PC-3 (cell line): Measurements from ENCODE around the gene ZNF638. TPM values are rescaled to one million over a fixed set of nuclear protein-coding genes. Genes with fewer than 3 reads are reported as not detected.

Experiments
- ATAC-seq: fragments of 200-7000 bp; cut with Tn5 transposase; 2 replicates; pipeline ENCODE4 v1.9.1; 2020; ENCODE audit warnings: mild to moderate bottlenecking, moderate library complexity
- BruUV-seq: library from RNA; stranded (reverse); fragments of 400-500 nt; replicated peaks from 2 replicates; lab custom pipeline; 2021; lab: Mats Ljungman, UMichigan
- CTCF ChIA-PET: fragments of 300-600 bp; sonication (Branson Sonifier 250); formaldehyde crosslinking; loops from one replicate; lab custom pipeline; 2022; ENCODE audit warnings: antibody characterized with exemption; lab: Charles Lee
- POLR2A ChIA-PET: fragments of 300-600 bp; sonication (Branson Sonifier 250); formaldehyde crosslinking; loops from one replicate; lab custom pipeline; 2022; ENCODE audit warnings: antibody characterized with exemption; ENCODE audit not compliant: unreplicated experiment; lab: Charles Lee
- DNase-seq: peaks from one replicate; pipeline ENCODE4 v3.0.0-alpha.2; 2015
- H2AFZ ChIP-seq: fragments of 300-600 bp; sonication (generic); 2 replicates; pipeline ENCODE4 v1.6.0; 2016; ENCODE audit warnings: antibody characterized with exemption, low read length
- H3F3A ChIP-seq: fragments of 300-600 bp; sonication (generic); one replicate; pipeline ENCODE4 v1.6.0; 2017; ENCODE audit warnings: antibody characterized with exemption, low read length, control low read depth, mild to moderate bottlenecking; ENCODE audit not compliant: unreplicated experiment
- H3K27ac ChIP-seq: fragments of 300-600 bp; sonication (generic); 2 replicates; pipeline ENCODE4 v1.5.1; 2016; ENCODE audit warnings: mild to moderate bottlenecking, low read length
- H3K27me3 ChIP-seq: fragments of 300-600 bp; sonication (generic); 2 replicates; pipeline ENCODE4 v1.6.1; 2016; ENCODE audit warnings: low read length, mixed read lengths
- H3K36me3 ChIP-seq: fragments of 300-600 bp; sonication (generic); 2 replicates; pipeline ENCODE4 v1.6.1; 2016; ENCODE audit warnings: low read depth, mixed run types, low read length, mixed read lengths
- H3K4me1 ChIP-seq: fragments of 300-600 bp; sonication (generic); 2 replicates; pipeline ENCODE4 v1.5.1; 2016; ENCODE audit warnings: low read length; ENCODE audit not compliant: insufficient read depth
- H3K4me2 ChIP-seq: fragments of 300-600 bp; sonication (generic); 2 replicates; pipeline ENCODE4 v1.6.0; 2016; ENCODE audit warnings: low read length
- H3K4me3 ChIP-seq: fragments of 300-600 bp; sonication (generic); 2 replicates; pipeline ENCODE4 v1.5.1; 2016; ENCODE audit warnings: mild to moderate bottlenecking, low read length, mixed read lengths
- H3K79me2 ChIP-seq: fragments of 300-600 bp; sonication (generic); 2 replicates; pipeline ENCODE4 v1.6.1; 2017; ENCODE audit warnings: low read length, mixed read lengths
- H3K9ac ChIP-seq: fragments of 300-600 bp; sonication (generic); 2 replicates; pipeline ENCODE4 v1.6.0; 2016; ENCODE audit warnings: mild to moderate bottlenecking, low read length
- H3K9me2 ChIP-seq: fragments of 300-600 bp; sonication (generic); replicated peaks from 2 replicates; pipeline ENCODE4 v1.6.1; 2016; ENCODE audit warnings: mixed run types, low read length, mixed read lengths
- H3K9me3 ChIP-seq: fragments of 300-600 bp; sonication (generic); 2 replicates; pipeline ENCODE4 v1.6.1; 2016; ENCODE audit warnings: low read length, mixed read lengths
- H4K20me1 ChIP-seq: fragments of 300-600 bp; sonication (generic); 2 replicates; pipeline ENCODE4 v1.6.1; 2016; ENCODE audit warnings: low read length, mixed read lengths
- EZH2 ChIP-seq: fragments of 300-600 bp; sonication (generic); IDR thresholded peaks from one replicate; pipeline ENCODE4 v1.6.1; 2017; ENCODE audit warnings: antibody characterized with exemption, mild to moderate bottlenecking, low read length; ENCODE audit not compliant: unreplicated experiment
- EZH2phosphoT487 ChIP-seq: fragments of 300-600 bp; sonication (generic); IDR thresholded peaks from 2 replicates; pipeline ENCODE4 v1.6.1; 2018; ENCODE audit warnings: mild to moderate bottlenecking, antibody characterized with exemption, low read length, borderline replicate concordance
- intact Hi-C: fragments of 100-400 bp; cut with micrococcal nuclease; formaldehyde crosslinking; loops from 2 replicates; pipeline ENCODE4 v1.9.0; 2023
- total RNA-seq: library from RNA; depleted of rRNA; stranded (reverse); fragments of >200 nt; gene quantifications from 2 replicates; pipeline ENCODE4 v1.2.3, GENCODE V29; 2014
- TF ChIP-seq, protein P1 (sequence below): fragments of 300-600 bp; sonication (generic); conservative IDR thresholded peaks from 2 replicates; pipeline ENCODE4 v1.5.1; 2017; ENCODE audit warnings: antibody characterized with exemption, low read depth, mild to moderate bottlenecking, low read length

The ZNF638 gene
- total RNA-seq, 1 experiment from 2014 or later, result 93.2 TPM

- CTCF ChIA-PET, result no interaction called here
- Histone ChIP-seq H4K20me1 (no peaks in the 10 kb centered on the region), H3F3A (no peaks in the 10 kb centered on the region), H3K79me2 (no peaks in the 10 kb centered on the region), H3K9me2 (no peaks in the 10 kb centered on the region), H3K9me3 (no peaks in the 10 kb centered on the region), H3K4me3 (no peak overlapping the region), H3K27me3 (no peaks in the 10 kb centered on the region), H2AFZ (no peak overlapping the region), H3K36me3 (no peaks in the 10 kb centered on the region), H3K4me1 (peaks cover 18% of the 10 kb centered on the region; the same call in 1 of the 2 replicates), H3K4me2 (no peak overlapping the region), H3K27ac (no peak overlapping the region), H3K9ac (no peak overlapping the region)
- no TSS peak for BruUV-seq
- ATAC-seq (no peak), DNase-seq (no peak)
- intact Hi-C loops, result no loop called here
- POLR2A ChIA-PET, result no interaction called here
- TF ChIP-seq EZH2 (no peak), EZH2phosphoT487 (no peak)
- TF ChIP-seq, protein P1, sequence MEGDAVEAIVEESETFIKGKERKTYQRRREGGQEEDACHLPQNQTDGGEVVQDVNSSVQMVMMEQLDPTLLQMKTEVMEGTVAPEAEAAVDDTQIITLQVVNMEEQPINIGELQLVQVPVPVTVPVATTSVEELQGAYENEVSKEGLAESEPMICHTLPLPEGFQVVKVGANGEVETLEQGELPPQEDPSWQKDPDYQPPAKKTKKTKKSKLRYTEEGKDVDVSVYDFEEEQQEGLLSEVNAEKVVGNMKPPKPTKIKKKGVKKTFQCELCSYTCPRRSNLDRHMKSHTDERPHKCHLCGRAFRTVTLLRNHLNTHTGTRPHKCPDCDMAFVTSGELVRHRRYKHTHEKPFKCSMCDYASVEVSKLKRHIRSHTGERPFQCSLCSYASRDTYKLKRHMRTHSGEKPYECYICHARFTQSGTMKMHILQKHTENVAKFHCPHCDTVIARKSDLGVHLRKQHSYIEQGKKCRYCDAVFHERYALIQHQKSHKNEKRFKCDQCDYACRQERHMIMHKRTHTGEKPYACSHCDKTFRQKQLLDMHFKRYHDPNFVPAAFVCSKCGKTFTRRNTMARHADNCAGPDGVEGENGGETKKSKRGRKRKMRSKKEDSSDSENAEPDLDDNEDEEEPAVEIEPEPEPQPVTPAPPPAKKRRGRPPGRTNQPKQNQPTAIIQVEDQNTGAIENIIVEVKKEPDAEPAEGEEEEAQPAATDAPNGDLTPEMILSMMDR, result no peak
These were observed 127.5 kb downstream of the ZNF638 start for GRCh38 chr2:71459084-71459431.

GRCh38 chr2:71460056-71460455 lies 128.5 kb downstream of the ZNF638 start:
- ATAC-seq, result no peak
- Histone ChIP-seq H3K4me1 (peaks cover 17% of the 10 kb centered on the region; the same call in 1 of the 2 replicates), H2AFZ (no peak overlapping the region), H3K9ac (no peak overlapping the region), H3K9me3 (no peaks in the 10 kb centered on the region), H3K36me3 (no peaks in the 10 kb centered on the region), H3K27ac (no peak overlapping the region), H3K9me2 (no peaks in the 10 kb centered on the region), H3K27me3 (no peaks in the 10 kb centered on the region), H3K4me3 (no peak overlapping the region), H3F3A (no peaks in the 10 kb centered on the region), H4K20me1 (no peaks in the 10 kb centered on the region), H3K79me2 (no peaks in the 10 kb centered on the region), H3K4me2 (no peak overlapping the region)
- intact Hi-C loops, result no loop called here
- DNase-seq, result no peak
- POLR2A ChIA-PET, result no interaction called here
- BruUV-seq, result no TSS peak
- TF ChIP-seq EZH2, result no peak
- TF ChIP-seq, protein P1, result no peak
- TF ChIP-seq EZH2phosphoT487, result no peak
- CTCF ChIA-PET, result no interaction called here

DNA sequence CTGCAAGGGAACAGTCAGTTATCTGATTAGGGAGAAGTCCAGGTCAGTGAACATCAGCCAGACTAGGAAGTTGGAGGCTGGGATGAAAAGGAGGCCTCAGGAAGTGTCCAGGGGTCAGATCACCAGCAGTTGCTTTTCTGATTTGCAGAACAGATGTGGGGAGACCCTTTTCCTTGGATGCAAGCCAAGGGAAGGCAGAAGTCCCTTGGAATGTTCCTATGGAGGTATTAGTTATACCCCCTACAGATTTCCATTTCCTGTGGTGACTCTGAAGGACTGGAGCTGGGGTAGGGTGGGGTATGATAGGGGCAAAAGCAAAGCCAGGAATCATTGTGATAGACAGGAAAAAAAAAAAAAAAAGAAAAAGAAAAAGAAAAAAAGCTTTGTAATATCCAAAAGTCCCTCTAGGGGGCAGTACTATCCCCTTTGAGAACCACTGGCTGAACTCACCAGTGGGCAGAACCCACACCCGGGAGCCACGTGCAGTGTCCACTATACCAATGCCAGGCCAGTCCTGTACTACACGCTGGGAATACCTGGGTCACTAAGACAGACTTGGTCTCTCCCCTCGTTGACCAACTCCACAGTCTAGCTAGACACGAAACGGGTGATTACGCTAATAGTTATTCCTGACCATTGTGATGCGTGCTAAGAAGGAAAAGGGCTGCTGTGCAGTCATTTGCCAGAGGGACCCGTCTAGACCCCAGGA lies 129.2 kb downstream of the ZNF638 start:
- TF ChIP-seq, protein P1, result peak; percentile 66
- TF ChIP-seq EZH2, result no peak

More for the DNA sequence above, 129.2 kb downstream of the ZNF638 start:
- Histone ChIP-seq H3K79me2 (no peaks in the 10 kb centered on the region), H3K36me3 (no peaks in the 10 kb centered on the region), H3K4me2 (no peak overlapping the region), H3K9me3 (no peaks in the 10 kb centered on the region), H3K9ac (no peak overlapping the region), H3K27ac (no peak overlapping the region), H3K4me1 (peaks cover 11% of the 10 kb centered on the region; the same call in 1 of the 2 replicates), H2AFZ (no peak overlapping the region), H3K27me3 (no peaks in the 10 kb centered on the region), H3K9me2 (no peaks in the 10 kb centered on the region), H3K4me3 (no peak overlapping the region), H3F3A (no peaks in the 10 kb centered on the region), H4K20me1 (no peaks in the 10 kb centered on the region)
- POLR2A ChIA-PET, result interaction anchor here (0.7 kb wide), 1 partner anchor 38 kb away, joined by 11 read pairs; no protein-coding TSS in a partner anchor
- intact Hi-C loops, result loop anchor here (1.0 kb wide), 1 partner anchor 50 kb away; no protein-coding TSS in a partner anchor
- BruUV-seq, result no TSS peak
- CTCF ChIA-PET, result interaction anchor here (0.6 to 1.0 kb wide), 3 partner anchors 50 to 312 kb away, joined by 3 to 6 read pairs (median 3); no protein-coding TSS in a partner anchor
- DNase-seq, result peak; percentile 48
- peak; percentile 33; the same call in 1 of the 2 replicates for ATAC-seq
